H54 (cell line): Measurements from ENCODE around the gene THUMPD3.

Experiments used
- DNase-seq: peaks from one replicate; pipeline ENCODE4 v3.0.0; 2011; ENCODE audit warnings: low spot score, mixed read lengths; ENCODE audit not compliant: insufficient read length
- FAIRE-seq: peaks from 3 replicates; lab custom pipeline; 2011; peaks lifted over from hg19 to GRCh38; lab: Jason Lieb, UNC
- POLR2A ChIP-seq: IDR thresholded peaks from 2 replicates; pipeline ENCODE4 v1.6.1; 2011; ENCODE audit warnings: low read depth, mild to moderate bottlenecking, low read length

THUMPD3 gene

DNA sequence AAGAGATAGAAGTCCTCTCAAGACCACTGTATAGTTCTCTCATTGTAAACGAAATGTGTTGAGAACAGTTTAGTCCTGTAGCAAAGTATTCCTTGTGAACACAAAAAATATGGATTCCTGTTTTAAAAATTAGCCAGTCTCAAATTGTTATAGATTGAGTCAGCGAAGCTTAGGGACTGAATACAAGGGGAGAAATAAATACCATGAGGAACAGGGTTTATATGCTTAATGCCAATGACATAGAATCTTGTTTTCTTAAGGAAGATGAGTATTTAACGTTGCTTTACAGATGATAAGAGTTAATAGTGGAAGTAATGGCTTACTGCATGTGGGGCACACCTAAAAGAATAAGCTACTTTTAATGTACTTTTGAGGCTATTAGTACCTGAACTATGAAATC is 72.5 kb downstream of the THUMPD3 start:
- DNase-seq: no peak

More for the DNA sequence above, 72.5 kb downstream of the THUMPD3 start:
- no peak for TF ChIP-seq POLR2A
- no peak for FAIRE-seq
